ENCODE measurements around the gene CAPN5.

GRCh38 chr11:77154381-77155081, 87.8 kb downstream of the CAPN5 start:
- TF ChIP-seq SKIL (CRISPR knock-in tag; IDR thresholded peaks at IDR 0.05; ENCODE audit: borderline replicate concordance) (no peak), TCF12 (IDR thresholded peaks at IDR 0.05) (no peak), TCF12 (CRISPR knock-in tag; IDR thresholded peaks at IDR 0.05) (no peak), RAD21 (CRISPR knock-in tag; IDR thresholded peaks at IDR 0.05) (no peak), USF2 (IDR thresholded peaks at IDR 0.05; ENCODE audit: low read depth, low read length) (no peak), USF2 (CRISPR knock-in tag; IDR thresholded peaks at IDR 0.05; ENCODE audit: borderline replicate concordance) (no peak), BCLAF1 (IDR thresholded peaks at IDR 0.05) (no peak), HMGXB4 (CRISPR knock-in tag; IDR thresholded peaks at IDR 0.05; ENCODE audit: borderline replicate concordance in 1 of 2, low read depth in 1 of 2) (no peak), NFE2L2 (IDR thresholded peaks at IDR 0.05; ENCODE audit: low read length) (no peak), NFATC3 (CRISPR knock-in tag; IDR thresholded peaks at IDR 0.05) (no peak), ELF1 (CRISPR knock-in tag; IDR thresholded peaks at IDR 0.05) (no peak), TAF1 (CRISPR knock-in tag; IDR thresholded peaks at IDR 0.05) (no peak), ZNF232 (CRISPR knock-in tag; IDR thresholded peaks at IDR 0.05; ENCODE audit: borderline replicate concordance) (no peak), SMARCE1 (IDR thresholded peaks at IDR 0.05; ENCODE audit: borderline replicate concordance) (no peak), E2F1 (CRISPR knock-in tag; IDR thresholded peaks at IDR 0.05) (no peak)

All from HepG2 (cell line).